Muscle layer of colon (tissue), 2 donors: ENCODE measurements around the gene RYR3.
"Not testable (repeated sequence)": the region's sequence is repeated elsewhere in the genome, so short reads cannot be mapped to it uniquely, and the experiment has no call there.

Experiments
- H3K27ac ChIP-seq: one replicate; pipeline ENCODE4 v1.7.0; 2013; ENCODE audit warnings: low read depth, mild to moderate bottlenecking, low read length, moderate library complexity
- H3K27me3 ChIP-seq, 2 donors: one replicate each; pipeline ENCODE4 v1.7.0; 2013; ENCODE audit warnings: low read length in 2 of 2, mild to moderate bottlenecking in 2 of 2; ENCODE audit not compliant: insufficient read depth in 2 of 2, control insufficient read depth in 1 of 2
- H3K36me3 ChIP-seq: one replicate; pipeline ENCODE4 v1.7.0; 2013; ENCODE audit warnings: mild to moderate bottlenecking, low read length; ENCODE audit not compliant: insufficient read depth
- H3K4me1 ChIP-seq: one replicate; pipeline ENCODE4 v1.7.0; 2013; ENCODE audit warnings: mild to moderate bottlenecking, low read length; ENCODE audit not compliant: insufficient read depth
- H3K4me3 ChIP-seq, 2 donors: one replicate each; pipeline ENCODE4 v1.7.0; 2013; ENCODE audit warnings: low read length in 2 of 2, low read depth in 1 of 2, mild to moderate bottlenecking in 1 of 2, moderate library complexity in 1 of 2
- H3K9ac ChIP-seq: one replicate; pipeline ENCODE4 v1.7.0; 2013; ENCODE audit warnings: low read length
- H3K9me3 ChIP-seq: one replicate; pipeline ENCODE4 v1.7.0; 2013; ENCODE audit warnings: mild to moderate bottlenecking, low read length
- donor health status: abdominal sarcoma.
- donor health status: Adenocarcinoma of cecum.

Gene RYR3

GRCh38 chr15:33788906-33789540, 478.3 kb downstream of the RYR3 start:
- no peak overlapping the region for H3K9ac ChIP-seq
- no peaks in the 10 kb centered on the region for H3K27me3 ChIP-seq
- H3K36me3 ChIP-seq = no peaks in the 10 kb centered on the region
- H3K9me3 ChIP-seq = no peaks in the 10 kb centered on the region
- H3K27ac ChIP-seq = no peak overlapping the region
- H3K4me1 ChIP-seq = no peaks in the 10 kb centered on the region
- no peak overlapping the region for H3K4me3 ChIP-seq

GRCh38 chr15:33794453-33794852, 483.7 kb downstream of the RYR3 start:
- H3K4me3 ChIP-seq = no peak overlapping the region
- H3K4me1 ChIP-seq = no peaks in the 10 kb centered on the region
- no peaks in the 10 kb centered on the region for H3K36me3 ChIP-seq
- no peak overlapping the region for H3K27ac ChIP-seq
- no peaks in the 10 kb centered on the region for H3K9me3 ChIP-seq
- no peak overlapping the region for H3K9ac ChIP-seq
- H3K27me3 ChIP-seq = no peaks in the 10 kb centered on the region

DNA sequence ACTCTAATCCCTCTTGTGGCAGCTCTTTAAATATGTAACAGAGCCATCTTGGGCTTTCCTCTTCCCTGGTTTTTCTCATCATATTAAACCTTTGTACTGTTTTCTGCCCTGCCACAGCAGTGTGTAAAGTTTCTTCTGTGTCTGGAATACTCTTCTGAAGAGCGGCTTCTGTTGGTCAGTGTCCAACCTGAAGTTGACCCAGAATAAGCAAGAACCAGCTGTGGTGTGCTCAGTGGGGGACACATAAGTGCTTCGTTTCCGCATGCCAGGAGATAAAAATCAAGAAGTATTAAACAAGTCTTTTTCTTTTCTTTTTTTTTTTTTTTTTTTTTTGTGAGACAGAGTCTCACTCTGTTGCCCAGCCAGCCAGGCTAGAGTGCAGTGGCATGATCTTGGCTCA, 484.3 kb downstream of the RYR3 start:
- no peaks in the 10 kb centered on the region for H3K4me1 ChIP-seq
- H3K9me3 ChIP-seq = no peaks in the 10 kb centered on the region
- no peak overlapping the region for H3K4me3 ChIP-seq
- no peaks in the 10 kb centered on the region for H3K27me3 ChIP-seq
- H3K27ac ChIP-seq = no peak overlapping the region
- no peak overlapping the region for H3K9ac ChIP-seq
- no peaks in the 10 kb centered on the region for H3K36me3 ChIP-seq

DNA sequence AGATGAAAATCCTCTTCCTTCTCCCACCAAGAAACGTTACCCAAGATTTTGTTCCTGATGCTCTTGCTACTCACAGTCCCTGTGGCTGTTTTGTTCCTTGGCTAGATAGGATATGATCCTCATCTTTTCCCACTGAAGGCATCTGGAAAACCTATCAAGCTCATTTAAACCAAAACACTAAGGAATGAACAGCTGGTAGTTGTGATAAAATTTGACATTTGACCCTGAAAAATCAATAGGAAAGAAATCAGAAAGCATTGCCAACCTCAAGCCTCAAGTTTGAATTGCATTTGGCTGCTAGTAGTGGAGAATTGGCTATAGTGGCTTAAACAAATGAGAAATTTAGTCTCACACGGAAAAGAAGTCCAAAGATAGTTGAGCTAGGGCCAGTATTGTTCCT, 486.9 kb downstream of the RYR3 start:
- no peaks in the 10 kb centered on the region for H3K4me1 ChIP-seq
- H3K9me3 ChIP-seq = no peaks in the 10 kb centered on the region
- peaks cover 5% of the 10 kb centered on the region for H3K36me3 ChIP-seq
- no peak overlapping the region for H3K27ac ChIP-seq
- H3K4me3 ChIP-seq = no peak overlapping the region
- H3K9ac ChIP-seq = no peak overlapping the region
- H3K27me3 ChIP-seq = no peaks in the 10 kb centered on the region

- Histone ChIP-seq H3K4me3 (no peak overlapping the region), H3K4me1 (no peaks in the 10 kb centered on the region), H3K9me3 (no peaks in the 10 kb centered on the region), H3K36me3 (peaks cover 10% of the 10 kb centered on the region), H3K27me3 (no peaks in the 10 kb centered on the region), H3K9ac (no peak overlapping the region), H3K27ac (no peak overlapping the region)
Measured at GRCh38 chr15:33801954-33802353, 491.2 kb downstream of the RYR3 start.

GRCh38 chr15:33807665-33808064, 496.9 kb downstream of the RYR3 start:
- no peak overlapping the region for H3K27ac ChIP-seq
- H3K36me3 ChIP-seq = peaks cover 15% of the 10 kb centered on the region
- H3K4me3 ChIP-seq = no peak overlapping the region
- H3K27me3 ChIP-seq = no peaks in the 10 kb centered on the region
- no peaks in the 10 kb centered on the region for H3K9me3 ChIP-seq
- no peaks in the 10 kb centered on the region for H3K4me1 ChIP-seq
- no peak overlapping the region for H3K9ac ChIP-seq

DNA sequence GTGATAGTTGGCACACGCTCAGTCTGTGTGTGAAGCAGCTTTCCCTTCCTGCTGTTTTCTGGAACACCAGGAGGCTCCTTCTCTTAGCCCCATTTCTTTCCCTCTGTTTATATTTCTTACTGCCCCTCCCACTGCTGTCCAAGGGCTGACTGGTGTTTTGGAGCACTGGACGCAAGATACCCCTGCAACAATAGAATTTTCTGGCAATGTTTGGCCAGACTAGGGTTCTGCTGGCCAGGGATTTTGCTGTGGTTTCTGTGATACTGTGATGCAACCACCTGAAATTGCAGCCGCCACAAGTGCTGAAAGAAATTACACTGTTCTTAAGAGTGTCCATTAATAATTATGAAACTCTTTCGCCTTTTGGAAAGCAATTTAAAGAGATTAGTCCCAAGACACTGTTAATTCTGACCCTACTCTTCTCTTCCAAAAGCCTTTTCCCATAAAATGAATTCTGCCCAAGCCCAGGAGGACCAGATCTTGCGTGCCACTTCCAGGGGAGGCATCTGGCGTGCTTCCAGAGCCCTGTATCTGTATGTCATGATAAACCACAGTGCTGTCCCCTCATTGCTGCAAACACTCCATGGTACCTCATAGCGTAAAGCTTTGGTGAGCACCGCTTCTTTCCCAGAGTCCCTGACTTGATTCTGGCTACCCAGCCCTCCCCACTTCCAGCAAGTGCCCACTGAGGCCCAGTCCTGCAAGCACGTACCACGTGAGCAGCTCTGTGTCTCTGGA, 498.1 kb downstream of the RYR3 start:
- Histone ChIP-seq H3K4me3 (no peak overlapping the region), H3K9ac (no peak overlapping the region), H3K36me3 (peaks cover 11% of the 10 kb centered on the region), H3K27ac (no peak overlapping the region), H3K9me3 (no peaks in the 10 kb centered on the region), H3K4me1 (no peaks in the 10 kb centered on the region), H3K27me3 (no peaks in the 10 kb centered on the region)

GRCh38 chr15:33810073-33810595, 499.4 kb downstream of the RYR3 start:
- H3K9me3 ChIP-seq = no peaks in the 10 kb centered on the region
- no peak overlapping the region for H3K27ac ChIP-seq
- no peaks in the 10 kb centered on the region for H3K4me1 ChIP-seq
- no peak overlapping the region for H3K9ac ChIP-seq
- H3K27me3 ChIP-seq = no peaks in the 10 kb centered on the region
- H3K36me3 ChIP-seq = peaks cover 11% of the 10 kb centered on the region
- H3K4me3 ChIP-seq = no peak overlapping the region

- Histone ChIP-seq H3K27ac (no peak overlapping the region), H3K9ac (no peak overlapping the region), H3K36me3 (peaks cover 11% of the 10 kb centered on the region), H3K4me3 (no peak overlapping the region), H3K4me1 (no peaks in the 10 kb centered on the region), H3K27me3 (no peaks in the 10 kb centered on the region), H3K9me3 (no peaks in the 10 kb centered on the region)
Measured at GRCh38 chr15:33810806-33811205, 500.0 kb downstream of the RYR3 start.

GRCh38 chr15:33813891-33814290, 503.1 kb downstream of the RYR3 start:
- H3K36me3 ChIP-seq = peaks cover 10% of the 10 kb centered on the region
- no peak overlapping the region for H3K9ac ChIP-seq
- H3K4me3 ChIP-seq = no peak overlapping the region
- no peaks in the 10 kb centered on the region for H3K27me3 ChIP-seq
- H3K27ac ChIP-seq = no peak overlapping the region
- H3K4me1 ChIP-seq = no peaks in the 10 kb centered on the region
- H3K9me3 ChIP-seq = no peaks in the 10 kb centered on the region

- H3K4me3 ChIP-seq, H3K27ac ChIP-seq, H3K27me3 ChIP-seq, H3K36me3 ChIP-seq, H3K9ac ChIP-seq, H3K4me1 ChIP-seq, H3K9me3 ChIP-seq: not testable (repeated sequence)
Measured at GRCh38 chr15:33819499-33819898, 508.7 kb downstream of the RYR3 start.

- peaks cover 4% of the 10 kb centered on the region for H3K36me3 ChIP-seq
- H3K4me3 ChIP-seq = no peak overlapping the region
- H3K9ac ChIP-seq = no peak overlapping the region
- no peaks in the 10 kb centered on the region for H3K4me1 ChIP-seq
- H3K27ac ChIP-seq = no peak overlapping the region
- no peaks in the 10 kb centered on the region for H3K9me3 ChIP-seq
- no peaks in the 10 kb centered on the region for H3K27me3 ChIP-seq
Measured at GRCh38 chr15:33822479-33822878, 511.7 kb downstream of the RYR3 start.
